Pancreas (tissue), 10 donors: ENCODE measurements around the gene HHIPL1. TPM values are rescaled to one million over a fixed set of nuclear protein-coding genes. Genes with fewer than 3 reads are reported as not detected.

Source experiments
- ATAC-seq, 4 donors: fragments of 200-7000 bp; cut with Tn5 transposase; one replicate each; pipeline versions ENCODE4 v1.8.0 to v1.9.1; 2020; ENCODE audit warnings: mild to moderate bottlenecking in 4 of 4, moderate library complexity in 4 of 4
- DNase-seq, 6 donors: peaks; one replicate each; pipeline ENCODE4 v3.0.0-alpha.2; 2020
- FAIRE-seq: peaks from 2 replicates; lab custom pipeline; 2012; peaks lifted over from hg19 to GRCh38; lab: Jason Lieb, UNC
- H3K27ac ChIP-seq, 4 donors: fragments of 200-600 bp; sonication (generic); 1 replicate in 3 of 4; 2 replicates in 1 of 4; pipeline versions ENCODE4 v1.5.0 to v1.8.0; 2020
- H3K27me3 ChIP-seq, 4 donors: fragments of 200-600 bp; one replicate each; pipeline ENCODE4 v1.8.0; 2021
- H3K36me3 ChIP-seq, 3 donors: fragments of 200-600 bp; sonication (generic) in 1 of 3; one replicate each; pipeline versions ENCODE4 v1.5.0 to v1.8.0; 2020 to 2021
- H3K4me1 ChIP-seq, 3 donors: fragments of 200-600 bp; one replicate each; pipeline ENCODE4 v1.8.0; 2021
- H3K4me3 ChIP-seq, 4 donors: fragments of 200-600 bp; sonication (generic) in 2 of 4; one replicate each; pipeline versions ENCODE4 v1.5.0 to v1.8.0; 2020 to 2021
- H3K9me3 ChIP-seq, 4 donors: fragments of 200-600 bp; one replicate each; pipeline ENCODE4 v1.8.0; 2021
- CTCF ChIP-seq, 4 donors: fragments of 200-600 bp; sonication (generic) in 3 of 4; IDR thresholded peaks; one replicate each; pipeline versions ENCODE4 v1.5.0 to v1.8.0; 2021; ENCODE audit warnings: antibody characterized with exemption in 4 of 4
- WGBS, 2 donors: extraction: QIAGEN DNeasy Blood & Tissue Kit; methylation state at CpG; one replicate each; pipeline ENCODE4 v1.1.7; 2013; 5-methylcytosine and 5-hydroxymethylcytosine counted together
- intact Hi-C, 3 donors: fragments of 100-400 bp; cut with DNase I; formaldehyde crosslinking; loops; one replicate each; pipeline versions ENCODE4 v1.11.1 to v1.14.2; 2022
- polyA plus RNA-seq, 2 donors: library from polyadenylated mRNA; stranded (reverse); fragments of 200-250 nt; gene quantifications; one replicate each; pipeline ENCODE4 v1.2.3, GENCODE V29; 2013
- total RNA-seq, 6 donors: library from RNA; stranded (reverse); fragmentation: NEBNext Ultra II Directional in 4 of 6; extraction: Animal tissue kit (Norgen Biotek cat#: 25700) in 4 of 6; gene quantifications; one replicate each; pipeline versions ENCODE4 v1.2.1 to v1.2.4, GENCODE V29; 2021 to 2023
- donor health status: healthy with polysubstance abuse.
- donor health status: DM: no; HTN: no; CAD: no; lungs with moderate emphysema.
- donor health status: DM: no; HTN: no; CAD: no.
- donor health status: control.
- donor health status: control.
- donor health status: Bipolar disorder and iron deficiency.
- donor health status: DM: yes; HTN: yes; CAD: no.
- donor health status: DM: no; HTN: no; CAD: no.
- donor health status: DM: no; HTN: no; CAD: no.
- donor health status: DM: yes; HTN: yes; CAD: no.

Gene HHIPL1
- total and polyA plus RNA-seq, 8 donors, result 0.09 to 1.2 (median 0.23) TPM

- no peak for FAIRE-seq
- intact Hi-C loops, result no loop called here
- no peak overlapping the region for H3K27ac ChIP-seq
Measured at GRCh38 chr14:99608591-99608990, 36.3 kb upstream of the HHIPL1 start.

GRCh38 chr14:99609245-99610170 lies 35.4 kb upstream of the HHIPL1 start:
- H3K4me1 ChIP-seq, result peaks cover 0 to 4% (median 3%) of the 10 kb centered on the region in 3 donors
- H3K27ac ChIP-seq, result no peak overlapping the region
- H3K27me3 ChIP-seq, result no peaks in the 10 kb centered on the region
- no peak overlapping the region for H3K4me3 ChIP-seq
- no peaks in the 10 kb centered on the region for H3K36me3 ChIP-seq
- H3K9me3 ChIP-seq, result no peaks in the 10 kb centered on the region
- WGBS, 2 donors, result 52 to 78% methylated on average over 10 of the region's 10 CpGs
- TF ChIP-seq CTCF (IDR thresholded peaks at IDR 0.05), result no peak
- FAIRE-seq (no peak), DNase-seq (no peak), ATAC-seq (no peak)
- intact Hi-C loops, result no loop called here

More at GRCh38 chr14:99608591-99608990, 36.3 kb upstream of the HHIPL1 start:
- Histone ChIP-seq H3K9me3 (no peaks in the 10 kb centered on the region), H3K4me1 (peaks cover 0 to 4% (median 3%) of the 10 kb centered on the region in 3 donors), H3K27me3 (no peaks in the 10 kb centered on the region), H3K4me3 (no peak overlapping the region), H3K36me3 (no peaks in the 10 kb centered on the region)
- 92 to 97% methylated on average over 2 of the region's 2 CpGs for WGBS, 2 donors
- ATAC-seq, result no peak
- DNase-seq, result no peak
- no peak for TF ChIP-seq CTCF (IDR thresholded peaks at IDR 0.05)

- ATAC-seq (no peak), FAIRE-seq (no peak), DNase-seq (no peak)
- TF ChIP-seq CTCF (IDR thresholded peaks at IDR 0.05), result no peak
- H3K9me3 ChIP-seq, result no peaks in the 10 kb centered on the region
- intact Hi-C loops, result no loop called here
- H3K36me3 ChIP-seq, result no peaks in the 10 kb centered on the region
- H3K27ac ChIP-seq, result no peak overlapping the region
- H3K27me3 ChIP-seq, result no peaks in the 10 kb centered on the region
- WGBS, 2 donors, result 88 to 90% methylated on average over 4 of the region's 4 CpGs
- no peak overlapping the region for H3K4me3 ChIP-seq
- H3K4me1 ChIP-seq, result peaks cover 0 to 4% (median 3%) of the 10 kb centered on the region in 3 donors
Measured at GRCh38 chr14:99611646-99612045, 33.3 kb upstream of the HHIPL1 start.

GRCh38 chr14:99612071-99612737 lies 32.7 kb upstream of the HHIPL1 start:
- FAIRE-seq (no peak), DNase-seq (no peak), ATAC-seq (peak in 3 of 4 donors; percentile 38 to 58 (median 58))
- WGBS, 2 donors, result 54 to 55% methylated on average over 11 of the region's 11 CpGs
- Histone ChIP-seq H3K4me3 (no peak overlapping the region), H3K27me3 (no peaks in the 10 kb centered on the region), H3K9me3 (no peaks in the 10 kb centered on the region), H3K4me1 (peaks cover 0 to 4% (median 3%) of the 10 kb centered on the region in 3 donors), H3K36me3 (no peaks in the 10 kb centered on the region), H3K27ac (no peak overlapping the region)
- intact Hi-C loops, result no loop called here
- TF ChIP-seq CTCF (IDR thresholded peaks at IDR 0.05), result no peak
